Ascending aorta (tissue), 2 donors: ENCODE data around the gene DGCR6. TPM values are rescaled to one million over a fixed set of nuclear protein-coding genes. Genes with fewer than 3 reads are reported as not detected.
"Not testable (repeated sequence)": the region's sequence is repeated elsewhere in the genome, so short reads cannot be mapped to it uniquely, and the experiment has no call there.

Source experiments
- DNase-seq, 2 donors: peaks; one replicate each; pipeline ENCODE4 v3.0.0-alpha.2; 2019; ENCODE audit warnings: low spot score in 2 of 2
- H3K27ac ChIP-seq, 2 donors: fragments of 200-600 bp; sonication (generic); one replicate each; pipeline ENCODE4 v1.5.1; 2016 to 2017; ENCODE audit warnings: mild to moderate bottlenecking in 1 of 2
- H3K27me3 ChIP-seq: fragments of 200-600 bp; sonication (generic); one replicate; pipeline ENCODE4 v1.5.1; 2017
- H3K36me3 ChIP-seq, 2 donors: fragments of 200-600 bp; sonication (generic); one replicate each; pipeline ENCODE4 v1.5.1; 2016
- H3K4me1 ChIP-seq, 2 donors: fragments of 200-600 bp; sonication (generic); one replicate each; pipeline ENCODE4 v1.5.1; 2016 to 2017; ENCODE audit warnings: mild to moderate bottlenecking in 1 of 2
- H3K4me3 ChIP-seq, 2 donors: fragments of 200-600 bp; sonication (generic); one replicate each; pipeline ENCODE4 v1.5.1; 2016 to 2017; ENCODE audit warnings: mild to moderate bottlenecking in 1 of 2
- H3K9me3 ChIP-seq, 2 donors: fragments of 200-600 bp; sonication (generic); one replicate each; pipeline ENCODE4 v1.5.1; 2016
- intact Hi-C: fragments of 100-400 bp; cut with DNase I; formaldehyde crosslinking; loops from one replicate; pipeline ENCODE4 v1.15.1; 2023
- total RNA-seq: library from RNA; depleted of rRNA; stranded (reverse); fragments of >200 nt; gene quantifications from one replicate; pipeline ENCODE4 v1.1.0, GENCODE V29; 2016

The DGCR6 gene
- total RNA-seq, 1 donor from 2014 or later: not detected

- H3K4me3 ChIP-seq, H3K27ac ChIP-seq, DNase-seq, intact Hi-C loops, H3K9me3 ChIP-seq, H3K36me3 ChIP-seq, H3K27me3 ChIP-seq, H3K4me1 ChIP-seq: not testable (repeated sequence)
Measured at GRCh38 chr22:18958738-18959137, 52.6 kb downstream of the DGCR6 start.

- H3K4me3 ChIP-seq, H3K4me1 ChIP-seq, intact Hi-C loops, H3K9me3 ChIP-seq, H3K27ac ChIP-seq, H3K27me3 ChIP-seq, DNase-seq, H3K36me3 ChIP-seq: not testable (repeated sequence)
Measured at GRCh38 chr22:18959266-18959665, 53.1 kb downstream of the DGCR6 start.

- H3K27me3 ChIP-seq, H3K36me3 ChIP-seq, H3K4me3 ChIP-seq, DNase-seq, H3K27ac ChIP-seq, intact Hi-C loops, H3K4me1 ChIP-seq, H3K9me3 ChIP-seq: not testable (repeated sequence)
Measured at GRCh38 chr22:18959741-18960140, 53.6 kb downstream of the DGCR6 start.

GRCh38 chr22:18960166-18960820 is 54.2 kb downstream of the DGCR6 start:
- H3K27ac ChIP-seq, intact Hi-C loops, H3K27me3 ChIP-seq, H3K9me3 ChIP-seq, H3K36me3 ChIP-seq, H3K4me3 ChIP-seq, H3K4me1 ChIP-seq: not testable (repeated sequence)
- peak in 1 of 2 donors; percentile 48 for DNase-seq

GRCh38 chr22:18961201-18961600 is 55.1 kb downstream of the DGCR6 start:
- peak in 1 of 2 donors; percentile 30 for DNase-seq
- H3K27me3 ChIP-seq, H3K9me3 ChIP-seq, H3K27ac ChIP-seq, H3K36me3 ChIP-seq, intact Hi-C loops, H3K4me3 ChIP-seq, H3K4me1 ChIP-seq: not testable (repeated sequence)

Other genes starting within 250 kb of the DGCR6 start
- gene PRODH, start 30.0 kb downstream of the DGCR6 start, total RNA-seq: 1.4 TPM
- gene DGCR2, start 216.1 kb downstream of the DGCR6 start, total RNA-seq: 34.7 TPM
- gene TSSK2, start 225.0 kb downstream of the DGCR6 start, total RNA-seq: not detected
- gene ESS2, start 238.3 kb downstream of the DGCR6 start, total RNA-seq: 30.5 TPM
- not detected for gene GSC2, start 244.0 kb downstream of the DGCR6 start, total RNA-seq